ENCODE measurements around the gene SPAG6. TPM values are rescaled to one million over a fixed set of nuclear protein-coding genes. Genes with fewer than 3 reads are reported as not detected.
A peak's percentile ranks its signal among the peaks of the same experiment; 100 is the strongest.

Gene SPAG6
- total and polyA plus RNA-seq, 2 of the 8 experiments (the other 6 are each of a cell fraction or from before 2014, with no cell fraction given), result 0.14 TPM; not detected in 1

DNA sequence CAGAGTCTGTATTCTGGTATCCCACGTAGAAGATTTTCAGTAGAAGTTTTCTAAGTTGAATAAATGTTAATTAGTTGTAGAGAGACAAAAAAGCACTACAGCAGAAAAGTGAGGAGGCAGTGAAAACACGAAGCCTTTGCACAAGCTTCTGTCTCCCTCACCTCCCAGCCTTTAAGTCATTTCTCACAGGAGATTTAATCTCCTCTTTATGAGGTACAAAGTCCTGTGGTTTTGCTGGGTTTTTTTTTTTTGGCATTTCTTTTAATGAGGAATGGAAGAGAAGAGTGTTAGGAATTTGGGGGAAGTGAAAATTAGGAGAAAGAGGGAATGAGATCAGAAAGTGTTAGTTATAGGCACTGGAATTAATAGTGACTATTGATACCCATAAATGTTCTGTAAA lies 21.5 kb downstream of the SPAG6 start:
- no peak overlapping the region for H2BK15ac ChIP-seq (ENCODE audit: low read length)
- H2BK12ac ChIP-seq (ENCODE audit: low read depth, low read length), result no peak overlapping the region
- H3K4me2 ChIP-seq (ENCODE audit: insufficient read depth in 1 of 2, low read depth in 2 of 2, low read length in 2 of 2), result no peak overlapping the region
- H3K79me2 ChIP-seq (ENCODE audit: control insufficient read depth in 1 of 2, insufficient read depth in 2 of 2, low read length in 2 of 2), result no peaks in the 10 kb centered on the region
- no peak overlapping the region for H3K27ac ChIP-seq (ENCODE audit: low read depth, low read length)
- H3K79me1 ChIP-seq (ENCODE audit: low read depth, low read length), result no peaks in the 10 kb centered on the region
- no peak overlapping the region for H3K56ac ChIP-seq (replicated peaks; ENCODE audit: insufficient read length, low read depth, low read length)
- H3K27me3 ChIP-seq (replicated peaks in 1 of 4; ENCODE audit: control insufficient read depth in 3 of 4, extremely low read depth in 1 of 4, insufficient read depth in 3 of 4, low read length in 3 of 4), result no peaks in the 10 kb centered on the region
- ChIA-PET CTCF (ENCODE audit: partially characterized antibody) (no interaction called here), POLR2A (ENCODE audit: partially characterized antibody) (no interaction called here)
- no peak for DNase-seq (ENCODE audit: low read depth in 1 of 2, low spot score in 2 of 2)
- no peak overlapping the region for H3K23ac ChIP-seq (ENCODE audit: insufficient read length)
- 57% methylated on average over 2 of the region's 2 CpGs; no CpG with 5 or more reads in 1 of the 2 experiments for WGBS, 2 experiments (ENCODE audit: extremely low coverage in 1 of 2, insufficient coverage in 1 of 2, insufficient read length in 1 of 2, insufficient replicate concordance in 2 of 2, low coverage in 1 of 2, low lambda C conversion rate in 2 of 2, missing lambda C conversion rate in 1 of 2)
- no peak overlapping the region for H3K18ac ChIP-seq (ENCODE audit: extremely low read depth, low read length)
- H2BK120ac ChIP-seq (replicated peaks; ENCODE audit: low read depth, low read length), result no peak overlapping the region
- no peak overlapping the region for H2BK5ac ChIP-seq (ENCODE audit: low read depth, low read length)
- H3K4ac ChIP-seq (replicated peaks; ENCODE audit: insufficient read length, low read depth, low read length), result no peak overlapping the region
- H2AFZ ChIP-seq (ENCODE audit: low read length), result 0 out of 2 replicates have a peak overlapping the region, but pooled peaks have one; percentile 10
- no peak overlapping the region for H3K14ac ChIP-seq (ENCODE audit: insufficient read length)
- H4K8ac ChIP-seq (ENCODE audit: extremely low read depth, insufficient read depth, low read length), result no peak overlapping the region
- no peak for FAIRE-seq
- H3K36me3 ChIP-seq (ENCODE audit: control insufficient read depth in 2 of 4, insufficient read depth in 4 of 4, low read length in 3 of 4), result no peaks in the 10 kb centered on the region
- H2BK20ac ChIP-seq (ENCODE audit: low read length), result no peak overlapping the region
- no peaks in the 10 kb centered on the region for H3K9me3 ChIP-seq (ENCODE audit: insufficient read depth in 2 of 2, low read depth in 1 of 2, low read length in 1 of 2)
- H3K4me1 ChIP-seq (replicated peaks in 1 of 4; ENCODE audit: control insufficient read depth in 3 of 4, insufficient read depth in 4 of 4, low read length in 3 of 4), result no peaks in the 10 kb centered on the region
- H4K91ac ChIP-seq (replicated peaks; ENCODE audit: insufficient read length, low read length), result no peak overlapping the region
- no peaks in the 10 kb centered on the region for H3K23me2 ChIP-seq (ENCODE audit: low read depth, low read length)
- no peak overlapping the region for H3K4me3 ChIP-seq (ENCODE audit: extremely low read depth in 1 of 4, insufficient read depth in 2 of 4, low read depth in 3 of 4, low read length in 4 of 4)
- no peak overlapping the region for H3K9ac ChIP-seq (replicated peaks in 1 of 4; ENCODE audit: extremely low read depth in 1 of 4, low read depth in 3 of 4, low read length in 3 of 4)
- H4K5ac ChIP-seq (ENCODE audit: insufficient read length, low read depth, low read length), result no peak overlapping the region
- H2AK5ac ChIP-seq (ENCODE audit: low read depth, low read length), result no peak overlapping the region
- H4K20me1 ChIP-seq (replicated peaks in 1 of 2; ENCODE audit: control insufficient read depth in 1 of 2, insufficient read depth in 2 of 2, low read length in 2 of 2), result peaks cover 0 to 1% of the 10 kb centered on the region in 2 experiments
- TF ChIP-seq SAP30 (IDR thresholded peaks at IDR 0.05; ENCODE audit: insufficient read depth, insufficient replicate concordance, low read length), result no peak
- TF ChIP-seq, protein P1, sequence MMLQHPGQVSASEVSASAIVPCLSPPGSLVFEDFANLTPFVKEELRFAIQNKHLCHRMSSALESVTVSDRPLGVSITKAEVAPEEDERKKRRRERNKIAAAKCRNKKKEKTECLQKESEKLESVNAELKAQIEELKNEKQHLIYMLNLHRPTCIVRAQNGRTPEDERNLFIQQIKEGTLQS (IDR thresholded peaks at IDR 0.05; ENCODE audit: insufficient read depth, low read depth, low read length), result no peak
- TF ChIP-seq ASH2L (IDR thresholded peaks at IDR 0.05; ENCODE audit: low read length), result no peak
- TF ChIP-seq JUND (IDR thresholded peaks at IDR 0.05; ENCODE audit: low read length), result no peak
- no peak for TF ChIP-seq GABPA (IDR thresholded peaks at IDR 0.05; ENCODE audit: borderline replicate concordance, insufficient read depth, low read length)
- no peak for TF ChIP-seq NANOG (IDR thresholded peaks at IDR 0.05; ENCODE audit: insufficient read depth, low read depth, low read length, poor library complexity, severe bottlenecking)
- TF ChIP-seq SIRT6 (IDR thresholded peaks at IDR 0.05; ENCODE audit: low read length), result no peak
- TF ChIP-seq SUZ12 (IDR thresholded peaks at IDR 0.05; ENCODE audit: low read length), result no peak
- no peak for TF ChIP-seq CBX5 (IDR thresholded peaks at IDR 0.05; ENCODE audit: low read depth, low read length)
- TF ChIP-seq CEBPB (IDR thresholded peaks at IDR 0.05; ENCODE audit: low read depth, low read length), result no peak
- no peak for TF ChIP-seq TCF12 (IDR thresholded peaks at IDR 0.05; ENCODE audit: low read depth, low read length)

Data from H1 (cell line).